HG02885 (cell line): ENCODE measurements around the gene EXD3.
A peak's percentile ranks its signal among the peaks of the same experiment; 100 is the strongest.

Source experiments
- ATAC-seq: cut with Tn5 transposase; IDR thresholded peaks from one replicate; pipeline ENCODE4 v1.9.1; 2021; ENCODE audit warnings: mild to moderate bottlenecking; ENCODE audit not compliant: unreplicated experiment, poor library complexity

The EXD3 gene

DNA sequence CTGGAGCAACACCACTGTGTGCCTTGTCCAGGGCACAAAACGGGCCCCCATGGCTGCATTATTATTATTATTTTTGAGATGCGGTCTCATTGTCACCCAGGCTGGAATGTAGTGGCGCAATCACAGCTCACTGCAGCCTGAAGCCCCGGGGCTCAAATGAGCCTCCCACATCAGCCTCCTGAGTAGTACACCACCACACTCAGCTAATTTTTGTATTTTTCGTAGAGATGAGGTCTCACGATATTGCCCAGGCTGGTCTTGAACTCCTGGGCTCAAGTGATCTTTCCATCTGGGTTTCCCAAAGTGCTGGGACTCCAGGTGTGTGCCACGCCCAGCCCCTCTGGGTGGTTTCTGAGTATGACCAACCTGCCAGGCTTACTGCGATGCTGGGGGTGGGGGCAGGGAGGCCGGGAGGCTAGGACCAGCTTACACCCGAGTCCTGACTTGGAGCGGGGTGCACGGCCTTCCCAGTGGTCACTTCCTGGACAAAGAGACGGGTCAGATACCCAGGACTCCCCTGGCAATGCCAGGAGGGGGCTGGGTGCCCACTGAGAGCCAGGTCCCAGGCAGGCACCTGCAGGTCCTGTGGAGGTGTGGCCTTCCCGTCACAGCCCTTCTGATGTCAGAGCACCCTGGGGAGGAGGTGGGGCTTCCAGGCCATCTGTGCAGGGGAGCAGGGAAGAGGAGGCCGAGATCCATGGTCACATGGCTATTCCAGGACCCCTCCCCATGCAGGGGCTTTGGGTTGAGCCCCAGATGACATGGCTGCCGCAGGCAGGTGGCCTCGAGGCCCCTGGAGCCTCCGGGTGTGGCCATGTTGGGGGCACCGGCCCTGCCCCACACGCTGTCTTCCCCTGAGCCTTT is 112.5 kb downstream of the EXD3 start:
- no peak for ATAC-seq

DNA sequence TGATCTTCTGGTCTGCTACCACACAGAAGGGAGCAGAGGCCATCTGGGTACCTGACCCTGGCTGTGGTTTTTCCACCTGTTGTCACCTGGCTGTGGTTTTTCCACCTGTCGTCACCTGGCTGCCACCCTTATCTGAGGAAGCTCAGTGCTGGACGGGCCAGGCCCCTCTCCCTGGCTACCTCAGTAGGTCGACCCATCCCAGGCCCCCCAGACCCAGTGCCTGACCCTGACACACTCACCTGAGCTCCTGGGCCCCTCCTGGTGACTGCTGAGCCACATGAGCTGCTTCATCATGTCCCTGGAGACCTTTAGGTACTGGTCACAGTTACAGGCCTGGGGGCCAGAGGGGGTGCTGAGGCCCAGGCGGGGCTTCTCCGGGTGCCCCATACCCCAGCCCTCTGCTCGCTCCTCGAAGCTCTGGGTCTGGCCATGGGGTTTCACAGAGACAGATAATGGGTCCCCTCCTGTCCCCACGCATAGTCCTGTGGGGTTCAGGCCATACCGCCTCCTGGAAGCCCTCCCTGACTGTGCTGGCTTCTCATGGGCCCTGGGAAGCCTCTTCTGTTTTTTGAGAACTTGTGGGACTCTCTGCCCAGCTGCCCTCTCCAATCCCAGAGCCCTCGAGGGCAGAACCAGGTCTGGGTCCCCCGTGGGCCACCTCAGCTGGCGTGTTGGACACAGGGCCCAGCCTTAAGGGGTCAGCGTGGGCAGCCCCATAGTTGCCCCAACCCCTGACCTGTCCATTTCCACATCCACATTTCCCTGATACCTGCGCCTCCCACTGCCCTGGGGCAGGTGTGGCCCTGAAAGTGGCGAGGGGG is 113.4 kb downstream of the EXD3 start:
- ATAC-seq: no peak

- no peak for ATAC-seq
These were observed 114.8 kb downstream of the EXD3 start for GRCh38 chr9:137308057-137308619.

GRCh38 chr9:137307255-137308056 is 115.5 kb downstream of the EXD3 start:
- ATAC-seq: no peak

DNA sequence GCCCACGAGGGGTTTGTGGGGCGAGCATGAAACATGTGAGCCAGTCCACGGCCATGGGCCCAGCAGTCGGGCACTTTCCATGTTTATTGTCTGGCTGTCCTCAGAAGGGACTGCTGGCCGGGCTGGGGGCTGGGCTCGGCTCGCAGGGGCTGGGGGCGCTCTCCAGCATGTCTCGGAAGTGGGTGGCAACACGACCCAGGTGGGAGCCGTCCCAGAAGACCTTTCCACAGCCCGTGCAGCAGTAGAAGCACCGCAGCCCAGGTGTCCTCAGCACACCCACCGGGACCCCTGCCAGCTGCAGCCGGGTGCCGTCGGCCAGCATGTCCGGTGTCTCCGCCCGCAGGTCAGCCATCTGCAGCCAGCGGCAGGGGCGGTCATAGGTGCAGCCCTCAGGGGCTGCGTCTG is 116.1 kb downstream of the EXD3 start:
- no peak for ATAC-seq

- no peak for ATAC-seq
These were observed 116.7 kb downstream of the EXD3 start for GRCh38 chr9:137306066-137306849.

DNA sequence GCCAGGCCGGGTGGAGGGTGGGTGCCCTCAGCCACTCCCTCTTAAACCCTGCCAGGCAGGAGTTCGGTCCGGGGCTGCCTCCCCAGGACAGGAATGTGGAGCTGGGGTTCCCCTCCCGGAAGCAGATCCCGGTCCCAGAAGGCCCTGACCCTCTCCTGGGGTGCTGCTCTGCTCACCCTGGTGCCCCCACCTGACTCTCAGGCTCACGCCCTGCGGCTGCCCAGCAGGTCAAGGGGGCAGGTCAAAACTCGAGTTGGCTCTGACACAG is 117.2 kb downstream of the EXD3 start:
- ATAC-seq: no peak

DNA sequence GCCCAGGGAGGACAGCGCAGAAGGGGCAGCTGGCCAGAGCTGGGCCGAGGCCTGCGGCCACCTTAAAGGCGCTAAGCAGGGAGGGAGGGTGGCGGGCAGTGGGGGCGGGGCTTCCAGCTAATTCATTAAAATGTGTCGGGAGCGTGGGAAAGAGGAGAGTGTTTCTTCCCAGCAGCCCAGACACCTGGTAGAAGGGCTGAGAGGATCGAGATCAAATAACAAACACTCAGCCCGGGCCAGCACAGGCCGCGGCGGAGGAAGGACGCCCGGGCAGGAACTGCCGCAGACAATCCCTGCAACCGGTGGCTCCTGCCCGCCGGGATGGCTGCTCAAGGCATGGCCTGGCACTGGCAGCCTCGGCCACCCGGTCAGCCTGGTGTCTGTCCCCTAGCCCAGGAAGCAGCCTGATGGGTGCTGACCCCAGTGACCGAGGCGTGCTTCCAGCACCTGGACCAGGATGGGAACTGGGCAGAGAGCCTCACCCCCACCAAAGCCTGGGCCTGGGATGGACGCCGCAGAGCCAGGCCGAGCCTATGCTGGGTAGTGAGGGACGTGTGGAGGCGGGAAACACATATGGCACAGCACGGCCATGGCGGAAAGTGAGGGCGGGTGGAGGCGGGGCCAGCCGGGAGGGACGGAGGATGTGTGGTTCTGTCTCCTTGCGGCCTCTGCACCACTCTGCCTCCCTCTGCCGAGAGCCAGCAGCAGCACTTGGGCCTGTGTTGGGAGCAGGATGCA is 117.7 kb downstream of the EXD3 start:
- no peak for ATAC-seq

GRCh38 chr9:137304383-137305059 is 118.4 kb downstream of the EXD3 start:
- ATAC-seq: no peak

DNA sequence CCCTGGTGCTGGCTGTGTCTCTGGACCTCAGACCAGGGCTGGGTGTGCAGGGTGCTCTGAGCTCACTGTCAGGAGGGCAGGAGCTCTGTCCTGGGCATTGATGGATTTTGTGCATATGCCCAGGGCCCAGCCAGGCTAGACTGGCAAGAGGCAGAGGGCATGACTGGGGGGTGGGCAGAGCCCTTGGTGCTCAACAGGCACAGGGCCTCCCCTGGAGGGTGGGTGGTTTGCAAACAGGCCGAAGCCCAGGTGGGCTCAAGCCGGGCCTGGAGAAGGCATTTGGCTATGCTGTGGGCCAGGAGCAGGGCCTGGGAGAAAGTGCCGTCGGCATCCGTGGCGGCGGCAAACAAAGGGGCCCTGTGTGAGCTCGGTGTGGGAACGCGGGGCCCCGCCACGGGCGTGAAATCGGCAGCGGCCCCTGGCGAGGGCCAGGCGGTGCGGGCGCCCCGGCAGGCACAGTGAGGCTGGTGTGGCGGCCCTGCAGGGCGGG is 119.0 kb downstream of the EXD3 start:
- ATAC-seq: no peak

- no peak for ATAC-seq
These were observed 119.6 kb downstream of the EXD3 start for GRCh38 chr9:137303151-137303892.

DNA sequence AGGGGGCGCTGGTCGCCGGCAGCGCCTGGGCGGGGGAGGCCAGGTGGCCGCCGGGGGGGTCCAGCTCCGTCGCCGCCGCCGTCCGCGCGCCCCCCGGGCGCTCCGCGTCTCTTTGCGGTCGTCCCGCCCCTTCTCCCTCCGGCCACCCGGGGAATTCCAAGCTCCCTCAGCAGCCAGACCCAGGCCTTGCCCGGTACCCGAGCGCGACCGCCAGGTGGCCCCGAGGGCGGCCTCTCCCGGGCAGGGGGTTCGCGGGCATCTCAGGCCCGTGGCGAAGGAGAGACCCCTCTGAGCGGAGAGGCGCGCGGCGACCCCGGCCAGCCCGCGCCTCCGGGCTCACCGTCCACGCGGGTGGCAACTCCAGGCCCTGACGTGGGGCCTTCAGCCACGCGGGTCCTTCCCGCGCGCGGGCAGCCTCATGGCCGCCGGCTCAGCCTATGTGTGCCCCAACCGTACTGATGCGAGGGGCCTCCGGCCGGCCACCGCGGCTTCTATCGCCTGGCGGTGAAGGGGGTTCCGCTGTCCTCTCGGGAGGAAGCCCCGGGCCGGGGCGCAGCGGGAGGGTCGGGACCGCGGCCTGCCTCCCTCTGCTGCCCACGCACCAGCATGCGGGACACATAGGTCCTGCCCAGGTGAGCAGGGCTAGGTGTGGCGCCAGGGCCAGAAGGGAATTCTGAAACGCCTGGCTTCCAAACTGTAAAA is 120.4 kb downstream of the EXD3 start:
- ATAC-seq: peak; percentile 39

GRCh38 chr9:137302118-137302448 is 120.9 kb downstream of the EXD3 start, which contains the start of gene NRARP:
Gene NRARP, minus strand, starts transcription at chr9:137302271. Its CDS starts 343 bp downstream, at chr9:137301928.
- peak; percentile 74 for ATAC-seq

DNA sequence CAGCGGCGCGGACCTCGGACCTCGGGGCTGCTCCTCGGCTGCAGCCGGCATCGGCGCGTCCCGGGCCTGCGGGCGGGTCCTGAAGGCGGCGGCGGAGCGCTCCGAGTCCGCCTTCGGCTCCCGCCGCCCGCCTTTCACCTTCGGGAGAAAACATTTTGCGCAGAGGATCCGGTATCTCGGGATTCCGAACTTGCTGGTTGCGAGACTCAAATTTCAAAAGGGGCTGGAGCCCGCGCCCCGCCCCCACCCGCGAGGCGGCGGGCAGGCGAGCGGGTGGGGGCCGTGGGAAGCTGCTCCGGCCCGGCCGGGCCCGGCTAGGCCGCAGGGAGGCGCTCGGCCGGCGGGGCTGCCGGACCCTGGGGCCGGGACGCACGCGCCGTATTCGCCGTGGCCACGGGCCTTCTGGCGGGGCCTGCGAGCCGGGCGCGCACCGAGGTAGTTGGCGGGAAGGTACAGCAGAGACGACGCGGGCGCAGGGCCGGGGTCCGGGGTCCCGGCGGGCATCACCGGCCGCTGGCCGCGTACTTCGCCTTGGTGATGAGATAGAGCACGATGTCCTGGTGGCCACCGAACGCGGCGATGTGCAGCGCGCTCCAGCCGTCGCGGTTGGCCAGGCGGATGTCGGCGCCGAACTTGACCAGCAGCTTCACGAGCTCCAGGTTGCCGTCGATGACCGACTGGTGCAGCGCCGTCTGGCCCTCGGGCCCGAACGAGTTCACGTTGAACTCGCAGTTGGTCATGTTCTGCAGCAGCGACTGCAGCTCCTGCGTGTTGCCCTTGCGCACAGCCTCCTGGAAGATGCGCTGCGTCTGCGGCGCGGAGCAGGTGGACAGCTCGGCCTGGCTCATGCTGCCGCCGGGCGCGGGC is 121.6 kb downstream of the EXD3 start:
- peak; percentile 20 for ATAC-seq

DNA sequence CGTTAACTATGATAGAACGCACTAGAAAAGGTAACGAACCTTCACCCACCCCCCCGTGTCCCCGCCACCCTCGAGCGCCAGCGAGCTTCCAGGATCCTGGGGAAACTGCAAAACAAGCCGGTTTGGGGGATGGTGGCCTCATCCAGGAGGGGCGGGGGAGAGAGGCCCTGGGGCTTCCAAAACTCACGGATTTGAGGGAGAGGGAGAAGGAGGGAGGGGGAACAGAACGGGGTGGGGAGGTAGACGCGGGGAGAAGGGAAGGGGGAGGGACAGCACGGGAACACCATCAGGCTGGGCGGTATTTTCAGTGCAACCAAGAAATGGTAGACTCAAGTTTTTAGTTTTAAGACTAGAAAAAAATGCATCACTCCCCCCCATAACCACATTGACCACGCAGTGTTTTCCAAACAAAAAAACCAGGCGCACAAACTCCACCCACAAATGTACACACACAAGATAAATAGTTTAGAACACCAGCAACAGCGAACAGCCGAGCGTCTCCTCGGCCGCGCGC is 122.3 kb downstream of the EXD3 start:
- no peak for ATAC-seq

- ATAC-seq: no peak
These were observed 123.0 kb downstream of the EXD3 start for GRCh38 chr9:137299938-137300337.
